Ascending aorta (tissue), 2 donors: ENCODE data around the gene APRT. TPM values are rescaled to one million over a fixed set of nuclear protein-coding genes. Genes with fewer than 3 reads are reported as not detected.

Experiments
- DNase-seq, 2 donors: peaks; one replicate each; pipeline ENCODE4 v3.0.0-alpha.2; 2019; ENCODE audit warnings: low spot score in 2 of 2
- H3K27ac ChIP-seq, 2 donors: fragments of 200-600 bp; sonication (generic); one replicate each; pipeline ENCODE4 v1.5.1; 2016 to 2017; ENCODE audit warnings: mild to moderate bottlenecking in 1 of 2
- H3K27me3 ChIP-seq: fragments of 200-600 bp; sonication (generic); one replicate; pipeline ENCODE4 v1.5.1; 2017
- H3K36me3 ChIP-seq, 2 donors: fragments of 200-600 bp; sonication (generic); one replicate each; pipeline ENCODE4 v1.5.1; 2016
- H3K4me1 ChIP-seq, 2 donors: fragments of 200-600 bp; sonication (generic); one replicate each; pipeline ENCODE4 v1.5.1; 2016 to 2017; ENCODE audit warnings: mild to moderate bottlenecking in 1 of 2
- H3K4me3 ChIP-seq, 2 donors: fragments of 200-600 bp; sonication (generic); one replicate each; pipeline ENCODE4 v1.5.1; 2016 to 2017; ENCODE audit warnings: mild to moderate bottlenecking in 1 of 2
- H3K9me3 ChIP-seq, 2 donors: fragments of 200-600 bp; sonication (generic); one replicate each; pipeline ENCODE4 v1.5.1; 2016
- CTCF ChIP-seq, 3 experiments: fragments of 200-600 bp in 2 of 3; fragments of 450-650 bp in 1 of 3; sonication (generic) in 2 of 3; IDR thresholded peaks; one replicate each; pipeline ENCODE4 v1.5.1; 2016 to 2019; ENCODE audit warnings: antibody characterized with exemption in 3 of 3, mild to moderate bottlenecking in 1 of 3, moderate library complexity in 1 of 3
- intact Hi-C: fragments of 100-400 bp; cut with DNase I; formaldehyde crosslinking; loops from one replicate; pipeline ENCODE4 v1.15.1; 2023
- total RNA-seq: library from RNA; depleted of rRNA; stranded (reverse); fragments of >200 nt; gene quantifications from one replicate; pipeline ENCODE4 v1.1.0, GENCODE V29; 2016

Gene APRT
- total RNA-seq, 1 donor from 2014 or later = 305 TPM

GRCh38 chr16:88805340-88805715, 6.4 kb downstream of the APRT start:
- Histone ChIP-seq H3K27ac (no peak overlapping the region), H3K4me3 (no peak overlapping the region), H3K4me1 (peaks cover 4 to 20% of the 10 kb centered on the region in 2 donors), H3K27me3 (no peaks in the 10 kb centered on the region), H3K9me3 (no peaks in the 10 kb centered on the region), H3K36me3 (peaks cover 12 to 22% of the 10 kb centered on the region in 2 donors)
- TF ChIP-seq CTCF (IDR thresholded peaks at IDR 0.05) = no peak
- intact Hi-C loops = no loop called here
- DNase-seq = no peak

GRCh38 chr16:88804552-88805339, 7.0 kb downstream of the APRT start:
- Histone ChIP-seq H3K36me3 (peaks cover 12 to 20% of the 10 kb centered on the region in 2 donors), H3K4me3 (peak overlapping the region in 1 of 2 donors; percentile 63), H3K27me3 (no peaks in the 10 kb centered on the region), H3K4me1 (peaks cover 0 to 14% of the 10 kb centered on the region in 2 donors), H3K27ac (no peak overlapping the region), H3K9me3 (no peaks in the 10 kb centered on the region)
- no peak for DNase-seq
- intact Hi-C loops = no loop called here
- no peak for TF ChIP-seq CTCF (IDR thresholded peaks at IDR 0.05)

DNA sequence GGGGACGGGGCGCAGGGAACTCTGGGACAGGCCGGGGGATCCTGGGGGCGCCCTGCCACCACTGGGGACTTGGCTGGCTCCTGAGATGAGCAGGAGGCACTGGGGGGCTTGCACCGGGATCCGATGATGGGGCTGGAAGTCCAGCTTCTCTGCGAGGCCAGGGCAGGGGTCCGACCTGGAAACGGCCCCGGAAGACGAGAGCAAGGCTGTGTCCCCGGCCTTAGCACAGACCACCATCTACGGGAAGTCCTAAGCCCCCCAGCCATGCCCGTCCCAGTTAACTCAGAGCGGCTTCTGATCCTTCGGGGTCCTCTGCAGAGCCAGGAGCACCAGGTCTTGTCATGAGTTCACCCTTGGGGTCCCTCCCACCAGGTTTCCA, 7.6 kb downstream of the APRT start:
- no peak for TF ChIP-seq CTCF (IDR thresholded peaks at IDR 0.05)
- DNase-seq = no peak
- H3K27ac ChIP-seq = no peak overlapping the region
- peaks cover 8 to 14% of the 10 kb centered on the region in 2 donors for H3K36me3 ChIP-seq
- peak overlapping the region; percentile 50 to 63 for H3K4me3 ChIP-seq
- H3K27me3 ChIP-seq = no peaks in the 10 kb centered on the region
- H3K9me3 ChIP-seq = no peaks in the 10 kb centered on the region
- intact Hi-C loops = no loop called here
- peaks cover 0 to 11% of the 10 kb centered on the region in 2 donors for H3K4me1 ChIP-seq

DNA sequence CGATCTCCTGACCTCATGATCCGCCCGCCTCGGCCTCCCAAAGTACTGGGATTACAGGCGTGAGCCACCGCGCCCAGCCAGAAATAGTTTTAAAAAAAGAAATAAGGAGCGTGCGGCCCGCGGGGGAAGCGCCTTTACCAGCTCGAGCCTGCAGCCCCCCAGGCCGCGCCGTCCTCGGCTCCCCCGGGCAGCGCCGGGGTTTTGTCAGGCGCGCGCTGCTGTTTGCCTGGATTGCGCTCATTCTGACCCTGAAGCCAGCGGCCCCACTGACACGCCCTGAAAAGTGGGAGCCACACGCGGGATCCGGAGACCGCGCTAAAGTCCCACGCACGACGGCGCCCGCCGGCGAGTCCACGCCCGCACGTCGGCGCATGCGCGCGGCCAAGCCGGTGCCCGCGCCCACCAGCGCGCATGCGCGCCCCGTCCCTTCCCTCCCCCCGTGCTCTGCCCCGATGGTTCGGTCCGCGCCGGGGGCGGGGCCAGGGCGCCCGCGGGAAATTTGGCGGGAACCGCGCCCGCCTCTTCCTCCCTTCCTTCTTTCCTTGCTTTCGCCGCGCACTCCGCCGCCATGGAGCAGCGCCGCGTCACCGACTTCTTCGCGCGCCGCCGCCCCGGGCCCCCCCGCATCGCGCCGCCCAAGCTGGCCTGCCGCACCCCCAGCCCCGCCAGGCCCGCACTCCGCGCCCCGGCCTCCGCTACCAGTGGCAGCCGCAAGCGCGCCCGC, 8.3 kb downstream of the APRT start, which contains the start of gene CDT1:
Gene CDT1, plus strand, starts transcription at position 526 of the 724 bp plus-strand sequence. Its CDS starts 43 bp downstream, at position 569.
- intact Hi-C loops = loop anchor here (1.0 to 2.0 kb wide), 2 partner anchors 8 to 19 kb away; partner anchors contain the start of genes APRT and PIEZO1
- H3K9me3 ChIP-seq = no peaks in the 10 kb centered on the region
- no peak for TF ChIP-seq CTCF (IDR thresholded peaks at IDR 0.05)
- H3K36me3 ChIP-seq = peaks cover 4 to 7% of the 10 kb centered on the region in 2 donors
- no peaks in the 10 kb centered on the region for H3K27me3 ChIP-seq
- peak within 1 kb of the TSS; percentile 50 to 63 for H3K4me3 ChIP-seq
- H3K4me1 ChIP-seq = peaks cover 0 to 11% of the 10 kb centered on the region in 2 donors
- peak in 1 of 2 donors; percentile 86 for DNase-seq
- peak within 1 kb of the TSS in 1 of 2 donors; percentile 52 for H3K27ac ChIP-seq

- no peak overlapping the region for H3K4me3 ChIP-seq
- no peaks in the 10 kb centered on the region for H3K9me3 ChIP-seq
- no peak for TF ChIP-seq CTCF (IDR thresholded peaks at IDR 0.05)
- no peaks in the 10 kb centered on the region for H3K27me3 ChIP-seq
- H3K27ac ChIP-seq = no peak overlapping the region
- intact Hi-C loops = no loop called here
- H3K4me1 ChIP-seq = peaks cover 0 to 11% of the 10 kb centered on the region in 2 donors
- no peaks in the 10 kb centered on the region for H3K36me3 ChIP-seq
- no peak for DNase-seq
These were observed 11.5 kb downstream of the APRT start for GRCh38 chr16:88800277-88800592.
